Measurements from ENCODE around the gene MDFIC2.
"Not testable (repeated sequence)": the region's sequence is repeated elsewhere in the genome, so short reads cannot be mapped to it uniquely, and the experiment has no call there.

MDFIC2 gene

DNA sequence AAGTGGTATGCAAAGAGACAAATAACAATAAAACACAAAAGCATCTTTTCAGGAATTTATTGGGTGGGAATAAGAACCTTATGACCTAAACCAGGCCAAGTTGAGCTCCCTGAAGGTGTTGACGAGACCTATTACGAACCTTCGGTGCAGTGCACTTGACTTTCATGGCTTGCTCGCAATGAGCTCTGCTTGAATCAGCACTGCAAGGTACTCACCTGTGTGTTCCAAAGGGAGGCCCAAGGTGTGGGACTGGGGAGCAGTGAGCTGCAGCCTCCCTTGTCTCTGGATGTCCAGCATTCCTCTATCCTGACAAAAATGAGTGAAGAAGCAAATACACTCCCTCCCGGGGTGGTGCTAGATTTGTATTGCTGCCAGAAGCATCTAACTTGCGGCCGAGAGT is at the start of gene MDFIC2:
Gene MDFIC2, minus strand, starts transcription at position 303 of the 400 bp plus-strand sequence. CDS start 665 bp downstream, outside the sequence.
- DNase-seq: no peak

DNA sequence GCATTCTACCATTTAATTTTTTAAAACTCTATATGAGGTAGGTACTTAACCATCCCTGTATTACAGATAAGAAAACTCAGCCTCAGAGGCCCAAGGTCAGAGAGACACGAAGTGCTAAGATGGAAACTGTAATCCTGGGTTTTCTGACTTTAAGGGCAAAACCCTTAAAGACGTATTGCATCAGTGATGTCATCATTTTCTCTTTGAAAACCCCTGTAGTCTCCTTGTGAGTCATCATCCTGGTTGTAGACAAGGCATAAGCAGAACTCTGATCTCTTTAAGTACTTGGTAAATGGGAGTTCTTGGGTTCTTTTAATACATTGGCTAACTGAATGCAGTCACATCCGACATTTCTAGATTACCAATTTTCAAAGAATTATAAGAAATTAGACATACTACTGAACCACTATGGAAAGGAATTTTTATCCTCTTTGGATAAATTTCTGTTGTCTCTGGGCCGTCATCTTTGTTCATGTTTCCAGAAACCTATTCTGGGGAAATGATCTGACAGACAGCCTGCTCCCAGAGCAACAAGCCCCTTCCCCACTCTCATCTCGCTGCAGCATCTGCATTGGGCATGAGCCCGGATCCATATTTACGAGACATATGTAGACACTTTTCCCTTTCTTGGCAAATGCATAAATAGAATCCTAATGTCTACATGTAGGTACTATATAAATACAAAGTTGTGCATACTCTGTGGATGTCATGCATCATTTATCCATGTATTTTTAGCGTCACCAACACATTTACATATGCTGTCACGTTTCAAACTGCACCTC is 48.7 kb upstream of the MDFIC2 start:
- no peak for DNase-seq

DNA sequence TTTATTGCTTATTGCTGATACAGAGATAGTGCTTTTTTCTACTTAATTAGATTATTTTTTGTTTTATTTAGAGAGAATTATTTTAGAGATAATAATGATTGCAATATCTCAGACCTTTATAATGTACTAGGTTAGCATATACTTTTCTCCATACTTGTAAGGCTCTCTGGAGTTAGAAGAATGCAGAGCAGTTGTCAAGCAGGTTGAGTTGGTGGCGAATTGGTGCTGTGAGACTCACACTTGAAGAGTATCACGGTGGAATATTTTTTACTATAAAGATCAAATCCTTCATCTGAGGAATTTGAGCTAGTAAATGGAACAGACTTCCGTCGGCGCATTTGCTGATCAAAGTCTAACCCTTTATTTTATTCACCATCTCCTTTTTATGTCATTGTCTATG is 47.3 kb upstream of the MDFIC2 start:
- DNase-seq: no peak

DNA sequence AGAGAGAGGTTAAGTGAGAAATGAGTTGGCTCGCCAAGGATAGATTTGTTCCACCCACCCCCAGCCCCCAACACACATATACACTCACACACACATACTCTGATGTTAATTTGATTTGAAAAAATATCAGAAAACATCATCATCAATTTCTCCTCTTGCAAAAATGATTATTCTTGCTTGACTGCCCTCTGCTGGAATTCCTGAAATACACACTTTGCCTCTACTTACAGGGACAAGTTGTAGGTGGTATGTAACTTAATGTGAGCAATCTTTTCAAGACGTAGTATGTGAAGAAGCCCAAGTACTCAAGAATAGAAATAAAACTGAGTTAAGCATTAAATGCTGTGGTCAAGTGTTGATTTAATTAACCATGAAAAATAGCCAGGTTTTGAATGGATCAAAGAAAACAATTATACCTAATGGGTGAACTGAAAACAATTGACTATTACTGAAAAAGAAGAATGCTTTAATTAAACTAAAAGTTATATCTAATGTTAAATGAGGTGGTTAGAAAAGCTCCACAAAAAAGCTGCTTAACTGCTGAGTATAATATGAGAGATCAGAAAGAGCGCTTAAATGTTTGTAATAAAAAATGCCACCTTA is 46.6 kb upstream of the MDFIC2 start:
- DNase-seq: no peak

DNA sequence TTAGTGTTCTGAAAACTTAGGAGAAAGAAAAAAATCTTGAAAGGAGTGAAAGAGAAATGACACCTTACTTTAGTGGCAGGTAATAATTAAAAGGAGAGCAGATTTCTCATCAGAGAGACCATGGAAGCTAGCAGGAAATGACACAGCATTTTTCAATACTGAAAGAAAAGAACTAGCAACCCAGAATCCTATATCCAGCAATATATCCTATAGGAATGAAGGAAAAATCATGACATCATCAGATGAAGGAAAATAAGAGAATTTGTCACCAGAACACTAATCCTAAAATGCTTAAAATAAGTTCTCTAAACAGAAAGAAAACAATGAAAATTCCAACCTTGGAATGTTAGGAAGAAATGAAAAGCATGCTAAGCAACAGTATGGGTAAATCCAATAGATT is 39.8 kb upstream of the MDFIC2 start:
- DNase-seq: no peak

DNA sequence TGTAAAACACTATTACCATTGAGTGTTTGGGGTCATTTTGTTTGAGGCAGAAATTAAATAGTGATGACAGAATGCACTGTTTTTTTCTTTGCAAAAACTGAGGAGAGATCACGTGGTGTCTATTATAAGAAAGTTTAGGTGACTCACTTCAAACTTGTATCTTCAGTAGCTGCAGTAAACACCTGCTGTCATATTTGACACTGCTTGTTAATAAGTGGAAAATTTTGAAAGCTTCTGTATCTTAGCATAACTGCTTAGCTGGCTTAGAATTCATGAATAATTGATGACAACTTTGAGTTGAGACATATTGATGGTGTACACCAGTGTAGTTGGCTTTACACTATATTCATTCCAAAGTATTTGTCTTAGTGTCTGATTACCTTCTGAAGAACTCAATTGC is 29.7 kb upstream of the MDFIC2 start:
- no peak for DNase-seq

DNA sequence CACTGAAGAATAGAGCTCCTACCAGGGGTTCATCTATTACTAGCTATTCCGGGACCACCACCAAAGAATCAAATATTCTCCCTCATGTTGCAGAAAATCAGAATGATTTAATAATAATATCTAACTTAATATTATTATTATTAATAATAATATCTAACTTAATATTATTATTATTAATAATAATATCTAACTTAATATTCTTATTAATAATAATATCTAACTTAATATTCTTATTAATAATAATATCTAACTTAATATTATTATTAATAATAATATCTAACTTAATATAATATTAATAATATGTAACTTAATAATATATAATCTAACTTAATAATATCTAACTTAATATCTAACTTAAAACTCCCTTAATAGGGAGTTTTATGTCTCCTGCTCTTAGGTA is 24.4 kb upstream of the MDFIC2 start:
- DNase-seq: not testable (repeated sequence)

DNA sequence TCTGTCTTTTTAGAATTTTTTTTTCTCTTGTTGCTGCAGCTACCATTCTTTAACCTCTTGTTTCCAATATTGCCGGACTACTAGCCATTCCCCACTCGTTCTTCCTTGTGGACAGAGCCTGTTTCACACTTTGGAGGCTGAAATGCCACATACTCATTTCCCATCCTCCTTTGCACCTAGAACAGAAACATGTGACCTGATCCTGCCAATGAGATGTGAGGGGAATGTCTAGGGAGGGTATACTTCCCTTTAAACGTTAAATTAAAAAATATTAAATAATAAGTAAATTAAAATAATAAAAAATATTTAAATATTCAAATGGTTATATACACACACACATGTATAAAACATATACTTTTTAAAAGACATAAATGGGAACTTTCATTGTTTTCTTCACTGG is 20.6 kb upstream of the MDFIC2 start:
- no peak for DNase-seq

DNA sequence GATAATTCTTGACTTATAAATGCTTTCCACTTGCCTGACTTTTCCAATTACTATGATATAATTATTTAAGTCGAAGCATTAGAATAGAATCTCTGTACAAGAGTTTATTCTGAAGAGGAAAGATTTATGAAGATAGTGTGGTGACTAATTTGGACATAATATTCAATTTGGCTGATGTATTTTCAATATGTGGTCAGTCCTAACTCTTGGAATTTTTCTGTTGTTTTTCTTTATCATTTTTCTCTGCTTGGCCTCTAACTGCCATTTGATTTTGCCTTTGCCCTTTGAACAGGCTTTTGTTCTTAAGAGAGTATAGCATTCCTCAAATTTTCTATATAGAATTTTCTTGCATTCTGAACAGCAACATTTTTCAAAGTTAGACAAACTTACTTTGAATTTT is 2.6 kb upstream of the MDFIC2 start:
- no peak for DNase-seq

DNA sequence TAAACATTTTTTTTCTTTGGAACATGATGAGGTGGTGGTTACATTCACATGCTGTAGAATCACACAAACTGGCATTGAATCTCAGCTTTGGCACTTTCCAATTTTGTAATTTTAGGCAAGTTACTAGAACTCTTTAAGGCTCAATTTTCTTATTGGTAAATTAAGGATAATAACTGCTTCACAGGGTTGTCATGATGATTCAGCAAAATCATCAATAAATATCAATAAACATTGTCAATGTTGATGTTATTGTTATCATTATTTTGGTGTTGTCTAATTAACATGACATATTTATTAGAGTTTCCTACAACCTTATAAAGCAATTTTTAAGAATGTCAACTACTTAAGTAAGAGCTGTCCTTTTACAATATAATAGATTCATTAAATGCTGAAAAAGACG is 1.6 kb downstream of the MDFIC2 start:
- DNase-seq: no peak

DNA sequence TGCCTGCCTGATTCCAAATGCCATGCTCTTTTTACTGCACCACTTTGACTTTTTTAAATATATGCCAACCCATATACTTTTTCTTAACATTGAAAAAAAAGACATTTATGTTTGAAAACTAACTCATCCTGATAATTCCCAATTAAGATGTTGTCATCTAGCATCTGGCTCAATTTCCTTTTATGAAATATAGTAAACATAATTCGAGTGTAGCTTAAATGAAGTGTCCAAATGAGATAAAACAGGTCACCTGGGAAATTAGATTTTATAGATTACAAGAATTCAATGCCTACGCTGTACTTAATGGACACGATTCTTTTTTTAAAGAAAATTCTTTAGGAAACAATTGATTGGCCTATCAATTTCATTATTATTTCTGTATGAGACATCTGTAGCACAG is 2.8 kb downstream of the MDFIC2 start:
- DNase-seq: no peak

DNA sequence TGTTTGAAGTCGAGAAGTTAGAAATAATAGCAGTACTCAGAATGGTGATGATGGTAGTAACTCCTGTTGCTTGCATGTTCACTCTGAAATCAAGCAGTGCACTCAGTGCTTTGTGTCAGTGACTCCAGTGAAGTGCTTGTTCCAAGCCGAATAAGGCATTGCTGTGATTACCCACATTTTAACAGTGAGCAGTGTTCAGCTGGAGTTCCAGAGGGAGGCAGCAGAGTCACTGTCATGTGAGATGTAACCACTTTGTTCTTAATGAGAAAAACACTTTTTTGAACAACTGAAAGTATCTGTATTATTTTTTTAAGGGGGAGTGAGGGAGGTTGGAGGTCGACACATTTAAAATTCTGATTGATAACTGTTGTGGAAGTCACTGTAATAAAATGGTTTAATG is 3.7 kb downstream of the MDFIC2 start:
- DNase-seq: no peak

DNA sequence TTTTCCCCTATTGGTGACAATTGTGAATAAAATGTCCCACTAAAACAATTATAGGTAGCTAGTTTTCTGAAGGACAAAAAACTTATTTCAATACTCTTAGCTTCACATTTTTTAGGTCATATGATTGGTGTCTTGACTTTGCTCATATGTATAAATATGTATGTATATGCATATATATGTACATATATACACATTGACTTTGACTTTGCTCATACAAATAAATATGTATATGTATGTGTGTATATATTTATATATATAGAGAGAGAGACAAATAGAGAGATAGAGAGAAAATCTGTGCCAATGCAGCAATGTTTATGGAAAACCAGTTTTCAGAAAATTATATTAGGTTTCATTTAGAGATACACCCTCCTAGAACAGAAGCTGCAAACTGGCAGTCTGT is 5.7 kb downstream of the MDFIC2 start:
- no peak for DNase-seq

DNA sequence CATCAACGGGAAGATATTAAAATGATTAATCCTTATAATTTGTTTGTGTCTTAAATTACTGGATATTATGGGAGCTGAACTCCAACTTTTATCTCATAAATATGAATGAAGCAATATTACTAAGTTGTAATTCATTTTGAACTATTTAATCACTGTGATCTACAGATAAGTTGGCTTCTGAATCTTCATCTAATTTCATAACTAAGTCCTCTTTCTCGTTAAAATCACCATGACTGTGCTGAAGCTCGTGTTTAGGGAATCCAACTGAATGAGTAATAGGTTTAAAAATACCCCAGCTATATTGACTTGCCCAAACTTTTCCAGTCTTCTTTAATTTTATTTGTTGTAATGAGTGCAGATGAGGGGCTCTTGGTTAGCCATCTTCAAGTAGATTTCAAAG is 14.1 kb downstream of the MDFIC2 start:
- DNase-seq: no peak

DNA sequence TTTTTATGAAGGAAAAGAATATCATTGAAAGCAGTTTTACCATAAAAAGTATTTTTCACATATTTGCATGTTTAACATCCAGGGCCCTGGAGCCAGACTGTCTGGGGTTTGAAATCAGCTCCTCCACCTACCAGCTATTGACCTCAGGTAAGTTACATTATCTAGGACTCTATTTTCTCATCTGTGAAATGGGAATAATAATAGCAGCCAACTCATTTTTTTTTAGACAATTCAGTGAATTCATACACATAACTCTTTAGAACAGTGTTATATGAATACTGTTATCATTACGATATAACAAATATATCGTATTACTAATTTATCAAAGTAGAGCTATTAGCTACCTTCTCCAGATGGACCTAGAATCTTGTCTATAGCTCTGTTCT is 21.3 kb downstream of the MDFIC2 start:
- no peak for DNase-seq

DNA sequence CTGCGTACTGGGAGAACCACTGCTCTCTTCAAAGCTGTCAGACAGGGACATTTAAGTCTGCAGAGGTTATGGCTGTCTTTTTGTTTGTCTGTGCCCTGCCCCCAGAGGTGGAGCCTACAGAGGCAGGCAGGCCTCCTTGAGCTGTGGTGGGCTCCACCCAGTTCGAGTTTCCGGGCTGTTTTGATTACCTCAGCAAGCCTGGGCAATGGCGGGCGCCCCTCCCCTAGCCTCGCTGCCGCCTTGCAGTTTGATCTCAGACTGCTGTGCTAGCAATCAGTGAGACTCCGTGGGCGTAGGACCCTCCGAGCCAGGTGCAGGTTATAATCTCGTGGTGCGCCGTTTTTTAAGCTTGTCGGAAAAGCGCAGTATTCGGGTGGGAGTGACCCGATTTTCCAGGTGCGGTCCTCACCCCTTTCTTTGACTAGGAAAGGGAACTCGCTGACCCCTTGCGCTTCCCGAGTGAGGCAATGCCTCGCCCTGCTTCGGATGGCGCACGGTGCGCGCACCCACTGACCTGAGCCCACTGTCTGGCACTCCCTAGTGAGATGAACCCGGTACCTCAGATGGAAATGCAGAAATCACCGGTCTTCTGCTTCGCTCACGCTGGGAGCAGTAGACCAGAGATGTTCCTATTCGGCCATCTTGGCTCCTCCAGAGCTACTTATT is 21.9 kb downstream of the MDFIC2 start:
- DNase-seq: not testable (repeated sequence)

DNA sequence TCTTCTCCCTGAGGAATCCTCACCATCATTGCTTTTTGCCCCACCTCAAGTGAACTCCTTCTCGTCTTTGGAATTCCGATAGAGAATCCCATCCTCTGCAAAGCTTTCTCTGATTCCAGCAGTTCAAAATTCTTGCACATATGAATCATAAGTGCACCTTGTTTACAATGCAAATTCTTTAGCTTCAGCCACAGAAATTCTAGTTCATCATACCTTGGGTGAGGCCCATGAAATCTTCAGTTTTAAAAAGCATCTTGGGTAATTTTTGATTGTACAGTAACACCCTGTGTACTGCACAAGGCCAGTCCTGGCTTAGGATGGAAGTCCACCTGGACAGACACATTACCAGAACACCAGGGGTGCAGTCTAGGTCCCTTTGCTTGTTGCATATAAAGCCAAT is 30.8 kb downstream of the MDFIC2 start:
- DNase-seq: no peak

DNA sequence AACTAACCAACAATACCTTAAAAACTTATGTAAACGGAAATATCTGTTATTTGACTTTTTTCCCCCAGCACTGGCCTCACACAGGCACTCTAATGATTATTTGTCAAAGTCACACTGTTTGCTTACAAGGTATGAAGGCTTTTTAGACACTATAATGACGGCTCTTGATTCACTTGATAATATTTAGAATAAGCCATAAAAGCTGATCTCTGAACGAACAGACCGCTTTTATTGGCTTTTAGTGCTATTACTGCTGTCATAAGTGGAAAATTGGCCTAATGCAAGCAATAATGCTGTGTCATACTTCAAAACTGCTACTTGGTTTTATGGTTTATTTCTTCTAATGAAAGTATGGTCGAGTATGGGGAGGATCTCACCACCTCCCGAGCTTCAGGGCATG is 35.1 kb downstream of the MDFIC2 start:
- DNase-seq: no peak

DNA sequence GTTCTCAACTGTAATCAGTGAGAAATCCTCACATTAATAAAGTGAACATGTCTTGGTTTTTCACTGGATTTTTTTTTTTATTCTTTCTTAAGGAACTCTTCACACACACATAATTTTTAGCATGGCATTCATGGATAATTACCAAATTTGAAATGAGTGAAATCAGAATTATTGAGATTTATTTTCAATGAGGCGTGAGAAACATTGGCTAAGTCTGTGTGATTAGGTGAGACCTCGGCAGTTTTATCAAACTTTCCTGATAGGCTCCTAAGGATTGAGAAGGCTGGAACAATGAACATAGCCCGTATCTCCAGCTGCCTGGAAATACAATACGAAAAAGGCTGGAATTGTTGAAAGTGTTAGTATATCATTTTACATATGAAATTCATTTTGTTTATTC is 35.5 kb downstream of the MDFIC2 start:
- DNase-seq: no peak

DNA sequence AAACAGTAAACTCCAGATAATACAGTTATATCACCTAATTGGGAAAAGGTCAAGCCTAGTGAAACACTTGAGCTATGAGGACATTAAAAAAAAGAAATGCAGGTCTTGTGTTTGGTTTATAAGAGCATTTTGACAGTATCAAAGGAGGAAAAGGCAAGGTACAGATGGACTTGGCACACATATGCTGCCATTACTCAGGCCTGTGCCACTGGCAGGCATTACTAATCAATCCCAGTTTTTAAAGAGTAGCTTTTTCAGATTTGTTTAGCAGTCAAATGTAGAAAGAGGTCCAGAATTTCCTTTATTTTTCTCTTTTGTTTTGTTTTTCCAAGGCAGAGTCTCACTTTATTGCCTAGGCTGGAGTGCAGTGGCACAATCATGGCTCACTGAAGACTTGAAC is 38.9 kb downstream of the MDFIC2 start:
- DNase-seq: no peak

DNA sequence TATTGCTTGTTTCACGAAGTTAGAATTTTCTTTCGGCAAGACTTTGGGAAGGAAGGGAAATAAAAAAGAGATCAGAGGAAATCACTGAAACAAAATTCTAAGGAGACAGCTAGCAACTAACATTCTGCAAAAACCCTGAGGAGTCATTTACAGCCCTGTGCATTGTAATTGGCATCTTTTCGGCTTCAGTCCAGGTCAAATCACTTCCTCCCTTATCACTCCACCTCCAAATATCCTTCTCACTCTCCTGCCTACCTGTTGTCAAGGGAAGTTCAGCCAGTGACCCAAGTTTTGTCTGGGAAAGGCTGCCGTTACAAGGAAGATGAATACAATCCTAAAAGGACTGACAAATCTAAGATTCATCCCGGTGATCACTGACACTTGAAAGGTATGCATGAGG is 39.6 kb downstream of the MDFIC2 start:
- no peak for DNase-seq

DNA sequence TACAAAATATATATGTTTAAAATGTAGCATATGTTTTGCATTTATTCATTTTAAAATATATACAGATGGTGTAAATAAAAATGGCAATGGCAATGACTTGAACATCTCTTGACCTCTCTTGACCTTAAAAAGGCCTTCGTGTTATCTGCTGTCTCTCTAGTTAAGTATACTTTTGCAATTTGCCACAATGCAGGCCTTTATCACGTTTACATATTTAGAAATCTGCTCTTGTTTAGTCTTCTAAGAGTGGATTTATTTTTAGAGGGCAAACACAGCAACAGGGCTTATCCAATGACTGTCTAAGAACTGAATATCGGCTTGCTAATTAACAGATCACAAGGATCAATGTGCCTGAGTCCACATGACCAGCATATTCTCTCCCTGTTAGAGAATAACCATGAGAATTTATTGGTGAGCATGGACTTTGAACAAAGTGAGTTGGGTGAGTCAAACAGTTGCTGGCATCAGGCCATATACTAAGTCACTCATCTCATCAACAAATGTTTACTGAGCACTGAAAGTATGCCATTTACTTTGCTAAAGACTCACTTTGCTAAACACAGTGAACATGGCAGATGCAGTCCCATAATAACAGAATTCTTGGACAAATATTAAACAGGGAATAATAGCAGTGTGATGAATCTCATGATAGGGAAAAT is 48.2 kb downstream of the MDFIC2 start:
- no peak for DNase-seq

DNA sequence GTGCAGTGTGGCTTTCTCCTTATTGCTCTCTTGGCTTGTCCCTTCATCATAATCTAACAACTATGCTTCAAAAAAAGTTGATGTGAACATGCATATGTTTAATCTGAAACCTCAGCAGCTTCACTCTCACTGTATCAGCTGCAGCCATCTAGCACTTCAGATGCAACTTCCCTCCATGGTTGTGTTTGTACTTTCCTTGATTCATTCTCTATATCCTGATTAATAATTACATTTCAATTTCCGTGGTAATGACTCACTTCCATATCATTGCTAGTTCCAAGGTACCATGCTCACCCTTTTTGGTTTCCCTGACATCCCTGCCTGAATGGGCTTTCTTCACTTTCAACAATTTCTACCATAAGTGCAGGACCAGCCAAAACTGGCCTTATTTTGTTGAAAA is 51.2 kb downstream of the MDFIC2 start:
- DNase-seq: no peak

DNA sequence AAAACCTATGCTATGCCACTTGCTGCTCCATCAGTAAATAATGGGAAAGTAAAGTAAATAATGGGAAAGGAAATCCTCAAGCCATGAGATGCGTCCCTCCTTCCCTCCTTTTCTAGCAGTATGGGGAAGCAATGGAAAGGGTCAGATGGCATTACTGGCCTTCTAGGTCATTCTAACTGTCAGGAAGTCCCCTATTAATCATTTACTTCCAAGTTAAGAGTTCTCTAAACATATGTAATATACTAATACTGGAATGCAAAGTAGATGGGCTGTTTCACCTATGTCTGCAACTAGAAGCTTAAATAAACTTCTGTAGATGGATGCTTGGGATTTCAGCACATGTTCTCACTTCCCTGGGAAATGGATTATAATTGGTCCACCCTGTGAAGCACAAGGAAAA is 55.9 kb downstream of the MDFIC2 start:
- DNase-seq: no peak

All from stimulated activated naive CD4-positive, alpha-beta T cell (primary cell).